ENCODE results near the gene ZNF202.
A peak's percentile ranks its signal among the peaks of the same experiment; 100 is the strongest.
"Not testable (repeated sequence)": the region's sequence is repeated elsewhere in the genome, so short reads cannot be mapped to it uniquely, and the experiment has no call there.

Gene ZNF202

DNA sequence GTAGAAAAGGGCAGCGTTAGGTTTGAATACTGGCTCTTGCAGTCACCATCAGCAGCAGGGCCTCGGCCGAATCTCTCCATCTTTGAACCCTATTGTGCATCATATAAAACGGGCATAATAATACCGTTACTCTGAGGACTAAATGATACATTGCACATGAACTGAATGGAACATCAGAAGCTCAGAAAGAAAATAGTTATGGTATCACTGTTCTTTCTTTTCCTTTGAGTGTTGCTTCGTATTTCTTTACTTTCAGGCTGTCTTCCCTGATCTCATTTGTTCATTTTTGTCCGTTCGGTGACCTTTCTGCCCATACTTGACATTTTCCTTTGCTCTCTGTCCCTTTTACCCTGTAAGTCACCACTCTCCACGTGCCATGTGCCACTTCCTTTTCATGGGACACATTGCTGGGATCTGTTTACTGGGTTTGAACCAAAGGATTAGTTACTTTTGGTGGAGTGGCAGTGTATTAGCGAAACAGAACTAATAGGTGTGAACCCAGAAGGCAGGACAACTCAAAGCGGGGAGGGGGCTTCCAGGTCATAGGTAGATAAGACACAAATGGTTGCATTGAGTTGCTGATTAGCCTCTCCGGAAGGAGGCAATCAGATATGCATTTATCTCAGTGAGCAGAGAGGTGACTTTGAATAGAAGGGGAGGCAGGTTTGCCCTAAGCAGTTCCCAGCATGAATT is 717 bp upstream of the ZNF202 start:
- DNase-seq (ENCODE audit: low read depth in 2 of 2), result no peak

GRCh38 chr11:123740787-123741158 is 687 bp downstream of the ZNF202 start:
- no peak for DNase-seq (ENCODE audit: low read depth in 2 of 2)

DNA sequence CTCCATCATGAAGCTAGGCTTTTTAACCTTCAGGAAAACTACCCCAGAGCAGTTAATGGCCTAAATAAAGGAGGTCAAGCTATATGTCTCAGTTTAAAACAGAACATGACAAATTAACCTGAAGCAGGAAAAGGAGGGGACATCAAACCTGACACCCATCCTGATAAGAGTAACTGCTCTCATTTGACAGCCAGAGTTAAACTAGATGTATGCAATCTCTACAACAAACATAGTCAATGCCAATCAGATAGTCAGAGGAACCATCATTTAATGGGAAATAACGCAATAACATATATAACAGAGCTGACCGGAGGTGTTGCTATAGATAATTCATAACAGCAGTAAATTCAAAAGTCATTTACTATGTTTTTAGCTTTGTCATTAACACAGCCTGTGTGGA is 3.1 kb downstream of the ZNF202 start:
- DNase-seq (ENCODE audit: low read depth in 2 of 2), result no peak

DNA sequence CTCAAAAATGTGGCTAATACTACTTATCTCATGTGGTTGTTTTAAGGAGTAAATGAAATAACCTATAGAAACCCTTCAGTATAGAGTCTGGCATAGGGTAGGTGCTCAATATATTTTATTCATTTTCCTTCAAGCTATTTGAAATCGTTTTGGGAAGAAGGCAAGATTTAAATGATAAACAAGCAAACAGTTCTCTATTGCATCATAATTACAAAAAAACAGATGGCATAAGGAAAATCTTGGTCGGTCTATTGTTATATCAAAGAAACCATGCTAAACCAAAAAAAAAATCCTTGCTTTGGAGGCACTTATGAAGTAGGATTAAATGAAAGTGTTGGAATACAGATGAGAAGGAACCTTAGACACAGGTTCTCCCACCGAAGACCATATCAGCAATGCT is 4.7 kb downstream of the ZNF202 start:
- DNase-seq (ENCODE audit: low read depth in 2 of 2), result no peak

DNA sequence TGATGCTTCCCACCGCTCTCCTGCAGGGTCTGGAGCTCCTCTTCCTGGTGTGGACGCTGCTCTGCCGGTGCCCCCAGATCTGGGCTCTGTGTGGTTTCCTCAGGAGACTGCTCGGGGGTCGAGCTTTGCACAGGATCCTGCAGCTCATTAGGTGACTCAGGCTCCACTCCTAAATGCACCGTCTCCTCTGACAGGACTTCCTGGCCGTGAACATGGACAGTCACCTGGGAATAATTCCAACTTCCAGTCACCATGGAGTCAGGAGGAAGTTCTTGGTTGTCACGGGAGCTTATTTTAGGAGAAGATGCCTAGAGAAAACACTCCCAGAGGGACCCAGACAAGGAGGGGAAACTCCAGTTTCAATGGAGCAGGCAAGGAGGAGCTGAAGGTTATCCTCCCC is 11.9 kb downstream of the ZNF202 start:
- DNase-seq (ENCODE audit: low read depth in 2 of 2), result no peak

DNA sequence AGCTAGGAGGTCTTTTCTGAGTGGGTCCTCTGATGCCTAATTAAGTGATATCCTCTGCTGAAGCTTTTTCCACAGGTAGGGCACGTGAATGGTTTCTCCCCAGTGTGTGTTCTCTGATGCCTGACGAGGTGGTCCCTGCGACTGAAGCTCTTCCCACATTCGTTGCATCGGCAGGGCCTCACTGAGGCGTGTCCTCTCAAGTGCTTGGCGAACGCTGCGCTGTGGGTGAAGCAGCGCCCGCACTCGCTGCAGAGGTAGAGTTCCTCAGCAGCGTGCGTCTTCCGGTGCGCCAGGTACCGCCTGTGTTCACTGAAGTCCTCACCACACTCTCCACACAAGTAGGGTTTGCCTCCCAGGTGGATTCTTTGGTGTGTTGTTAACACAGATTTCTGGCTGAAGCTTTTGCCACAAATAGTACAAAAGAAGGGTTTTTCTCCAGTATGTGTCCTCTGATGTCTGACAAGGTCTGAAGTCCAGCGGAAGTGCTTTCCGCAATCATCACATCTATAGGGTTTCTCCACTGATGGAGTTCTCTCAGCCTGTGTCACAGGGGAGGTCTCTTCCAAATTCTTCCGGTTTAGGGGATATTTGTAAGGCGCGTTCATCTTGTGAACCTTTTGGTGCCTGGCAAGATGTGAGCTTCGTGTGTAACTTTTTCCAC is 15.3 kb downstream of the ZNF202 start:
- no peak for DNase-seq (ENCODE audit: low read depth in 2 of 2)

- DNase-seq (ENCODE audit: low read depth in 2 of 2), result no peak
These were observed 22.0 kb downstream of the ZNF202 start for GRCh38 chr11:123719452-123719851.

GRCh38 chr11:123718469-123718868 is 23.0 kb downstream of the ZNF202 start:
- DNase-seq (ENCODE audit: low read depth in 2 of 2), result no peak

DNA sequence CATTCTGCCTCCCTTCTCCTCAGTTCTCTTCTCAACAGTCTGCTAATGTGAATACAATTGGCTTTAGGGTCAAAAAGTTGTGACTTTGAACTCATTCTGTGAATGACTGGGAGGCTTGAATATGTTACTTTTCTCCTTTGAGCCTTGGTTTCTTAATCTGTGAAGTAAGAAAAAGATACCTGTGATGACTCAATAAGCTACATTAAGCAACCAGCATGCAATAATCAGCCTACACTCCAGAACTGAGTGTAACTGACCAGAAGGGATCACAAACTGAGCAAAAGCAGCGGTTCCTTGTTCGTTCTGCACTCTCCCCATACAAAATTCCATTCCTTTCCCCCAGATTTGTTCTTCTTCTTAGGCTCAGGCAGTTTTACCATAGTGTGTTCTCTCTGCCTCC is 23.4 kb downstream of the ZNF202 start:
- DNase-seq (ENCODE audit: low read depth in 2 of 2), result no peak

- DNase-seq (ENCODE audit: low read depth in 2 of 2), result not testable (repeated sequence)
These were observed 28.8 kb downstream of the ZNF202 start for GRCh38 chr11:123712627-123713026.

DNA sequence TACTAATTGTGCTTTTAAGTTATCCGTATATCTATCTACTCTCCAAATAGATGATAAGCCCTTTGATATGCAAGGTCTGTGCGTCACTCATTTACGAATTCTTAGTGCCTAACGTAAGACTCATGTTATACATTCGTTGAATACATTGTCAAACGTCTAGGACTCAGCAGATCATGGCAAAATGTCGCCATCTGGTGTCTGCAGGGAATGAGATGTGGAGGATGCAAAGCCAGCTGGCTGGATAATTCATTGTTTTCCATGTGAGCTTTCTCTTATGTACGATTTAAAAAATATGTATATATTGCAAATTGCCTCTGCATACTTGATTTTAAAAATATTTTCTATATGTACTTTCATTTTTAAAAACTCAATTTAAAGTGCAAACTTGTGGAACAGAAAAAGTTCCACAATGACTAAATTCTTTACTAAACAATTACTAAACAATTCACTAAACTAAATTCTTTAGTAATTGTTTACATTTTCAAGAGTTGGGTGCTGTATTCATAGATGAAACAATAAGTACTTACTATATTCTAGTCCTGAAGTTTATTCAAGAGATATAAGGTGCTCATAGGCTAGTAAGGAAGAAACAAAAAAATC is 33.8 kb downstream of the ZNF202 start:
- DNase-seq (ENCODE audit: low read depth in 2 of 2), result peak in 1 of 2 donors; percentile 16

DNA sequence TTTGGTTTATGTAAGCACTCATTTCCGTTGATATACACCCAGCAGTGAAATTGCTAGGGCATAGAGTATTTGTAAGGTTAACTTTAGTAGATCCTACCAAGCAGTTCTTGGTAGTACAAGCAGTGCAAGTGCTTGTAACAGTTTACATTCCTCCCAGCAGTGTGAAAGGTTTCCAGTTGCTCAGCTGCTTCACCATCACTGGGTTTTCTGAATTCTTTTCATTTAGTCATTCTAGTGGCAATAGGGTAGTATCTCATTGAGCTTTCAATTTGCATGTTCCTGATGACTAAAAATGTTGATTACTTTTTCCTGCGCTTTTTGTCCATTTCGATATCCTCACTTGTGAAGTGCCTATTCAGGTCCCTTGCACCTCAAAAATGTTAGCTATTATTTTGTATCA is 34.3 kb downstream of the ZNF202 start:
- DNase-seq (ENCODE audit: low read depth in 2 of 2), result no peak

- DNase-seq (ENCODE audit: low read depth in 2 of 2), result no peak
These were observed 37.1 kb downstream of the ZNF202 start for GRCh38 chr11:123704341-123704740.

GRCh38 chr11:123702696-123703095 is 38.8 kb downstream of the ZNF202 start:
- no peak for DNase-seq (ENCODE audit: low read depth in 2 of 2)

DNA sequence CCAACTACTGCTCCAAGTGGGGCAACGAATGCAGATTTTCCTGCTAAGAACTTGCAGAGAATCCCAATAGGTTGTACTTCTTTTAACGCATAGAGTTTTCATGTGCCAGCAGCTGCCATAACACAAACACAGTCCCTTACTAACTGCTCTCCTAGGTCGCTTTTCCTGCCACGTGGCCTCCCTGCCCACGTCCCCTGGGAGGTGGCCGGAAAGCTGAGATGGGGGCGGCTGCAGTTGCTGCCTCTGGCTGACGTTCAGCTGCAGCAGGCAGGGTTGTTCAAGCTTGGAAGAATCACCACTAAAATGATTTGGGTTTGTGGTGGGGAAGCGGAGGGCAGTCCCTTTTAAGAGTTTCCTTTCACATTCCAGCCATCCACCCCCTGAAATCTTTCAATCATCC is 39.3 kb downstream of the ZNF202 start:
- DNase-seq (ENCODE audit: low read depth in 2 of 2), result no peak

GRCh38 chr11:123700772-123701171 is 40.7 kb downstream of the ZNF202 start:
- no peak for DNase-seq (ENCODE audit: low read depth in 2 of 2)

DNA sequence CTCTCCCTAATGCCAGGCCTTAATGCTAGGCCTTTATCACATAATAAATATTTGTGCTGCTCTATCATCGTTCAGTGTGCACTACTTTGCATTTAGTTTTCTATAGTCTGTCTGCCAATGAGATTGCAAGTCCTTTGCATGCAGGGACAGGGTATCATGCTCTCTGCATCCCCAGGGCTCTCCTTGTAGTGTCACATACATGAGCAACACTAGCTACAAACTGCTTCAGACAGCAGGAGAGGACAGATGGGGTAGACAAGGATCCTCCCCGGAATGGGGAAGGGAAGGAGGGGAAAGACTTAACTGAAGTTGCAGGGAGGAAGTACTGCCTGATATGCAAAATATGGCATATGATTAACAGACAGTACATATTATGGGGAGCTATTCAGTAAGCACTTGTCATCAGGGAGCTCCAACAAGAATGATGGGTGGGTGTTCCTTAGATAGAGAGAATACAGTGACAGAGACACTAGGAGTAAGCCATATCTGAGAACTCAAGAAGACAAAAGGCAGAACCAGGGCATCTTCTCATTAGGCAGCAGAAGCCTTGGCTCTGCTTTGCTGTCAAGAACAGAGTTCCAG is 42.8 kb downstream of the ZNF202 start:
- no peak for DNase-seq (ENCODE audit: low read depth in 2 of 2)

GRCh38 chr11:123696183-123696582 is 45.3 kb downstream of the ZNF202 start:
- no peak for DNase-seq (ENCODE audit: low read depth in 2 of 2)

DNA sequence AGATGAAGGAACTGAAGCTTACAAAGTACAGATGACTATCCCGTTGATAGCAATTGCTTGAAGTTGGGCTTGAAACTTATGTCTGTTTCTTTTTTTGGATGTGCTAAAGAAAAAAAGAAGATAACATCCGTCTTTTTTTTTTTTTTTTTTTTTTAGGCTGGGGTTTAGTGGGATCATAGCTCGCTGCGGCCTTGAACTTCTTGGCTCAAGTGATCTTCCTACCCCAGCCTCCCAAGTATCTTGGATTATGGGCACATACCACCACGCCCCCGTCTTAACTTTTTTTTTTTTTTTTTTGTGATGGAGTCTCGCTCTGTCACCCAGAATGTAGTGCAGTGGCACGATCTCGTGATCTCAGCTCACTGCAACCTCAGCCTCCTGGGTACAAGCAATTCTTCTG is 46.2 kb downstream of the ZNF202 start:
- no peak for DNase-seq (ENCODE audit: low read depth in 2 of 2)

- DNase-seq (ENCODE audit: low read depth in 2 of 2), result no peak
These were observed 46.9 kb downstream of the ZNF202 start for GRCh38 chr11:123694551-123694950.

GRCh38 chr11:123692961-123693360 is 48.5 kb downstream of the ZNF202 start:
- DNase-seq (ENCODE audit: low read depth in 2 of 2), result no peak

DNA sequence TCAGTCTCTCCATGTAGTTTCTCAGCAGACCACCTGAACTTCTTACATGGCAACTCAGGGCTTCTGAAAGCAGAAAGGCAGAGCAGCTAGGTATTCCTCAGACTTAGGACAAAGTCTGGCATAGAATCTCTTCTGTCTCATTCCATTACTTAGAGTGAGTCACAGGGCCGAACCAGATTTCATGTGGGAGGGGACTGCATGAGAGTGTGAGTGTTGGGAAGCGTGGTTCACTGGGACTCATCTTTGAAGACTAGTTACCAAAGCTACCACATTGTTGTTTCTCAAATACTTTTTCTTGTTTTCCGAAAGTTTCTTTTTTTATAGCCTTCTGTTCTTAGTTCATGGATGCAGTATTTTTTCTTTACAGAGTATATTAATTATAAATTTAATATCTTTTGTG is 51.0 kb downstream of the ZNF202 start:
- DNase-seq (ENCODE audit: low read depth in 2 of 2), result peak in 1 of 2 donors; percentile 3

DNA sequence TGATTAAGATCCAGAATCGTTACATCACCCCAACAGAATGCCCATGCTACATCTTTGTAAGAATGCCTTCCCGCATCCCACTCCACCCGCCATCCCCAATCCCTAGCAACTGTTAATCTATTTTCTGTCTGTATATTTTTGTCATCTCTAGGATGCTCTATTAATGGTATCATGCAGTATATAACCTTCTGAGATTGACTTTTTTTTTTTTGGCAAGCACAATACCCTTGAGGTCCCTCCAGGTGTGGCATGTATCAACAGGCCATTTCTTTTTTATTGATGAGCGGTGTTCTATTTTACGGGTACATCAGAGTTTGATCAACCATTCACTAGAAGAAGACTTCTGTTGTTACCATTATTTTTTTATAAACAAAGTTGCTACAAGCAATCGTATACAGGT is 56.9 kb downstream of the ZNF202 start:
- DNase-seq (ENCODE audit: low read depth in 2 of 2), result no peak
